Astrocyte of the spinal cord (primary cell): ENCODE measurements around the gene NRXN2.

Experiments used
- DNase-seq: peaks from one replicate; pipeline ENCODE4 v3.0.0; 2011; ENCODE audit warnings: low read depth, low spot score
- H3K4me3 ChIP-seq: 2 replicates; pipeline ENCODE4 v1.5.1; 2011; ENCODE audit warnings: low read depth, mild to moderate bottlenecking, low read length, moderate library complexity
- CTCF ChIP-seq: IDR thresholded peaks from 2 replicates; pipeline ENCODE4 v1.5.1; 2012; ENCODE audit warnings: low read depth, mild to moderate bottlenecking, low read length, inconsistent platforms
- in situ Hi-C: cut with HindIII; loops from 2 replicates; pipeline ENCODE4 v1.10.0; 2017; ENCODE audit warnings: low sequenced_read_pairs

The NRXN2 gene

GRCh38 chr11:64735725-64736259 lies 12.8 kb upstream of the NRXN2 start:
- no peak for DNase-seq
- in situ Hi-C loops: no loop called here
- no peak for TF ChIP-seq CTCF
- no peak overlapping the region for H3K4me3 ChIP-seq

GRCh38 chr11:64734811-64735724 lies 12.1 kb upstream of the NRXN2 start:
- in situ Hi-C loops: no loop called here
- TF ChIP-seq CTCF: no peak

DNA sequence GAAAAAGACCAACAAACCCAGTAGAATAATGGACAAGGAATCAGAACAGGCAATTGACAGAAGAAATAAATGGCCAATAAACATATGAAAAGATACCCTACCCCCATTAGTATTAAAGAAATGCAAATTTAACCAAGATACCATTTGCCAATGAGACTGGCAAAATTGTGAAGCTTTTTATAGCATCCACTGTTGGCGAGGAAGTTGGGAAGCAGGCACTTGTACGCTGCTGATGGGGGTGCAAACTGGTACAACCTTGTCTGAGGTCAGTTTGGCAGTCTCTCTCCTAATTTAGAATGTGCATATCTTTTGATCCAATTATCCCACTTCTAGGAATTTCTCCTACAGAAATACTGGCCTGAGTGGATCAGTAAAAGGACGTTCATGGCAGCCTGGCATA lies 8.6 kb upstream of the NRXN2 start:
- H3K4me3 ChIP-seq: no peak overlapping the region
- DNase-seq: no peak
- in situ Hi-C loops: no loop called here
- no peak for TF ChIP-seq CTCF

More at GRCh38 chr11:64734811-64735724, 12.1 kb upstream of the NRXN2 start:
- no peak for DNase-seq
- no peak overlapping the region for H3K4me3 ChIP-seq

DNA sequence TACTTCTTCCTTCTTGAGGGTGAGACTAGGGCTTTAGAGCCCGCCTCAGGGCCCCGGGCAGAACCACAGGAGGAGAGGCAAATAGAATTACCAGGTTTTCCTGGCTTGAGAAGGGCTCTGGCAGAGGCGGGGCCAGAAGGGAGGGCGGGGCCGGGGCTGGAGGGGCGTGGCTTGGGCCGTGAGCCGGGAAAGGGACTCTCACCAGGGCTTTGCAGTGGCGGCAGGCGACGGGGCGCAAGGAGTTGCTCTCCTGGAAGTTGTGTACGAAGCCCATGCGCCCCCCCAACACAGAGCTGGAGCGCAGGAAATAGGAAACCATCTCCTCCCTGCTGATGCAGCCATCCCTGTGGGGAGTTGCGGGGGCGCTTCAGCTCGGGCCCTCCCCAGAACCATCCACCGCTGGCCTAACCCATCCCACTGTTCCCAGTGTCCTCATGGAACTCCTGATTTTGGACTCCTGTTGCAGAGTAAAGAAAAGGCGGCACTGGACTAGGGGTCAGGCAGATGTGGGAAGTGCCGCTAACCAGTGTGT lies 6.9 kb upstream of the NRXN2 start:
- no peak for TF ChIP-seq CTCF
- H3K4me3 ChIP-seq: no peak overlapping the region
- in situ Hi-C loops: no loop called here
- no peak for DNase-seq

- no peak for TF ChIP-seq CTCF
- in situ Hi-C loops: no loop called here
- H3K4me3 ChIP-seq: no peak overlapping the region
- DNase-seq: no peak
Measured at GRCh38 chr11:64728757-64729365, 5.9 kb upstream of the NRXN2 start.

GRCh38 chr11:64726867-64727530 lies 4.0 kb upstream of the NRXN2 start:
- no peak for DNase-seq
- H3K4me3 ChIP-seq: no peak overlapping the region
- in situ Hi-C loops: no loop called here
- TF ChIP-seq CTCF: no peak
